Mammary epithelial cell (primary cell): ENCODE results near the gene SLC25A17.

Experiments
- CTCF ChIP-seq, 2 donors: IDR thresholded peaks in 1 of 2; conservative IDR thresholded peaks in 1 of 2; 2 replicates each; pipeline ENCODE4 v1.5.1; 2011 to 2012; ENCODE audit warnings: inconsistent platforms in 2 of 2, low read length in 2 of 2, mild to moderate bottlenecking in 2 of 2, control low read depth in 1 of 2, low read depth in 1 of 2; ENCODE audit not compliant: insufficient read depth in 1 of 2; ENCODE audit errors: extremely low read depth in 1 of 2
- EZH2 ChIP-seq: IDR thresholded peaks from 2 replicates; pipeline ENCODE4 v1.6.1; 2012; ENCODE audit warnings: low read length, inconsistent platforms, borderline replicate concordance

GRCh38 chr22:40758390-40758789 is 60.8 kb downstream of the SLC25A17 start:
- TF ChIP-seq CTCF (conservative IDR thresholded peaks at IDR 0.05 in 1 of 2, IDR thresholded peaks at IDR 0.05 in 1 of 2; ENCODE audit: extremely low read depth in 1 of 2, insufficient read depth in 1 of 2, low read depth in 1 of 2, low read length in 2 of 2) (no peak), EZH2 (no peak)
